ENCODE measurements around the gene SPRR2A.
"Not testable (repeated sequence)": the region's sequence is repeated elsewhere in the genome, so short reads cannot be mapped to it uniquely, and the experiment has no call there.

The SPRR2A gene

DNA sequence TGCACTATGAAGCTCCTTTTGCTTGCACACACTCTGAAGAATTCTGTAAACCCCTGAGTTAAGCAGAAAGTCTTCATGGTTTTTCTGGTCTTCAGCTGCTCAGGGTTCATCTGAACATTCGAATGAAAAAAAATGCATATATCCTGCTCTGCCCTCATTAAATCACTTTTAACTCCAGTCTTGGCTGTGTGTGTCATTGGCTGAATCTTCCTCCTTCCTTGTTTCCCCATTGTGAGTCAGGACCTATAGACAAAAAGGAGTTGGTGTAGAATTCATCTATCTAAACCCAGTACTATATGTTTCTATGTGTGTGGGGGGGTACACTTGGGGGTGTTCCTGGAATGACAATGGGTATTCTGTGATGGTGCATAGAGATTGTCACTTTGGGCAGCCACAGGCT lies 32.9 kb downstream of the SPRR2A start:
- no peak for DNase-seq (ENCODE audit: low read depth)

GRCh38 chr1:153023109-153023508 lies 34.2 kb downstream of the SPRR2A start:
- no peak for DNase-seq (ENCODE audit: low read depth)

- DNase-seq (ENCODE audit: low read depth) = not testable (repeated sequence)
Measured at GRCh38 chr1:153022340-153022739, 35.0 kb downstream of the SPRR2A start.

- DNase-seq (ENCODE audit: low read depth) = not testable (repeated sequence)
Measured at GRCh38 chr1:153021829-153022228, 35.5 kb downstream of the SPRR2A start.

DNA sequence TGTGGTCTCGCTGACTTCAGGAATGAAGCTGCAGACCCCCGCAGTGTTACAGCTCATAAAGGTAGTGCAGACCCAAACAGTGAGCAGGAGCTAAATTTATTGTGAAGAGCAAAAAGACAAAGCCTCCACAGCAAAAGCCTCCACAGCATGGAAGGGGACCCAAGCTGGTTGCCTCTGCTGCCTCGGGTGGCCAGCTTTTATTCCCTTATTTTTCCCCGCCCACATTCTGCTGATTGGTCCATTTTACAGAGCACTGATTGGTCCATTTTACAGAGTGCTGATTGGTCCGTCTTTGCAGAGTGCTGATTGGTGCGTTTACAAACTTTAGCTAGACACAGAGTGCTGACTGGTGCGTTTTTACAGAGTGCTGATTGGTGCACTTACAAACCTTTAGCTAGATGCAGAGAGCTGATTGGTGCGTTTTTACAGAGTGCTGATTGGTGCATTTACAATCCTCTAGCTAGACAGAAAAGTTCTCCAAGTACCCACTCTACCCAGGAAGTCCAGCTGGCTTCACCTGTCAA lies 46.0 kb downstream of the SPRR2A start:
- DNase-seq (ENCODE audit: low read depth) = not testable (repeated sequence)

Measured in ELR (cell line).